ENCODE results near the gene LPP. TPM values are rescaled to one million over a fixed set of nuclear protein-coding genes. Genes with fewer than 3 reads are reported as not detected.

The LPP gene
- polyA plus RNA-seq, 3 donors: 14.1 to 23.2 (median 15.3) TPM

DNA sequence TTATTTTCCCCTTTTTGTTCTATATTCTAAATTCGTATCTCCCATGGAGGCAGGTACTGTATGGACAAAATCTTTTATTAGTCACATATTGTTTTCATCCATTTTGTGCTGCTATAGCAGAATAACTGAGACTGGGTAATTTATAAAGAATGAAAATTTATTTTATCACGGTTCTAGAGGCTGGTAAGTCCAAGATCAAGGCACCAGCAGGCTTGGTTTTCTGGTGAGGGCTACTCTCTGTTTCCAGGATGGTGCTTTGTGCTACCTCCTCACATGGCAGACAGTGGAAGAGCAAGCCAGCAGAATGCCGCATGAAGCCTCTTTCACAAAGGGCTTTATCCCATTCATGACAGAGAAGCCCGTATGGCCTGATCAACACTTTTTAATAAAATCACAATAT lies 595.9 kb downstream of the LPP start:
- Histone ChIP-seq H3K9me3 (replicated peaks in 1 of 2; ENCODE audit: control insufficient read depth in 1 of 2, insufficient read depth in 1 of 2, low read length in 2 of 2) (no peaks in the 10 kb centered on the region), H3K4me2 (replicated peaks; ENCODE audit: extremely low read depth, low read length, poor library complexity, severe bottlenecking) (no peak overlapping the region)
- H3K27ac Mint-ChIP-seq: no peak overlapping the region

GRCh38 chr3:188750617-188751016 lies 596.7 kb downstream of the LPP start:
- Histone ChIP-seq H4K20me1 (ENCODE audit: insufficient read depth, low read length) (no peaks in the 10 kb centered on the region), H3K4me3 (replicated peaks in 1 of 3; ENCODE audit: low read depth in 2 of 3, low read length in 3 of 3) (no peak overlapping the region), H3K4me1 (ENCODE audit: control insufficient read depth in 1 of 2, insufficient read depth in 2 of 2, low read length in 2 of 2) (no peaks in the 10 kb centered on the region), H3K27me3 (ENCODE audit: control insufficient read depth in 2 of 2, insufficient read depth in 2 of 2, low read length in 2 of 2) (no peaks in the 10 kb centered on the region), H3K27ac (ENCODE audit: low read depth in 1 of 2, low read length in 2 of 2) (no peak overlapping the region), H3K4me2 (replicated peaks; ENCODE audit: extremely low read depth, low read length, poor library complexity, severe bottlenecking) (no peak overlapping the region), H3K9ac (ENCODE audit: insufficient read depth, low read length, poor library complexity, severe bottlenecking) (no peak overlapping the region), H2AFZ (ENCODE audit: insufficient read depth, low read depth, low read length, poor library complexity, severe bottlenecking) (no peak overlapping the region), H3K79me2 (ENCODE audit: insufficient read depth, low read length) (no peaks in the 10 kb centered on the region), H3K9me3 (replicated peaks in 1 of 2; ENCODE audit: control insufficient read depth in 1 of 2, insufficient read depth in 1 of 2, low read length in 2 of 2) (no peaks in the 10 kb centered on the region), H3K36me3 (replicated peaks in 1 of 2; ENCODE audit: control insufficient read depth in 1 of 2, insufficient read depth in 2 of 2, low read length in 2 of 2) (no peaks in the 10 kb centered on the region)
- TF ChIP-seq, protein P1, sequence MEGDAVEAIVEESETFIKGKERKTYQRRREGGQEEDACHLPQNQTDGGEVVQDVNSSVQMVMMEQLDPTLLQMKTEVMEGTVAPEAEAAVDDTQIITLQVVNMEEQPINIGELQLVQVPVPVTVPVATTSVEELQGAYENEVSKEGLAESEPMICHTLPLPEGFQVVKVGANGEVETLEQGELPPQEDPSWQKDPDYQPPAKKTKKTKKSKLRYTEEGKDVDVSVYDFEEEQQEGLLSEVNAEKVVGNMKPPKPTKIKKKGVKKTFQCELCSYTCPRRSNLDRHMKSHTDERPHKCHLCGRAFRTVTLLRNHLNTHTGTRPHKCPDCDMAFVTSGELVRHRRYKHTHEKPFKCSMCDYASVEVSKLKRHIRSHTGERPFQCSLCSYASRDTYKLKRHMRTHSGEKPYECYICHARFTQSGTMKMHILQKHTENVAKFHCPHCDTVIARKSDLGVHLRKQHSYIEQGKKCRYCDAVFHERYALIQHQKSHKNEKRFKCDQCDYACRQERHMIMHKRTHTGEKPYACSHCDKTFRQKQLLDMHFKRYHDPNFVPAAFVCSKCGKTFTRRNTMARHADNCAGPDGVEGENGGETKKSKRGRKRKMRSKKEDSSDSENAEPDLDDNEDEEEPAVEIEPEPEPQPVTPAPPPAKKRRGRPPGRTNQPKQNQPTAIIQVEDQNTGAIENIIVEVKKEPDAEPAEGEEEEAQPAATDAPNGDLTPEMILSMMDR (IDR thresholded peaks at IDR 0.05): no peak
- H3K27me3 Mint-ChIP-seq (ENCODE audit: low read depth in 3 of 3): no peaks in the 10 kb centered on the region
- DNase-seq: no peak
- intact Hi-C loops (cut with micrococcal nuclease): no loop called here
- H3K4me1 Mint-ChIP-seq: peaks cover 11% of the 10 kb centered on the region
- WGBS (ENCODE audit: insufficient coverage): no CpG with 5 or more reads among the region's 1 CpG
- H3K9me3 Mint-ChIP-seq: no peaks in the 10 kb centered on the region
- peaks cover 0 to 2% of the 10 kb centered on the region in 2 donors for H3K36me3 Mint-ChIP-seq
- no peak overlapping the region for H3K27ac Mint-ChIP-seq
- no peak overlapping the region for H3K4me3 Mint-ChIP-seq

More for the DNA sequence above, 595.9 kb downstream of the LPP start:
- intact Hi-C loops (cut with micrococcal nuclease): no loop called here
- Histone ChIP-seq H3K27me3 (ENCODE audit: control insufficient read depth in 2 of 2, insufficient read depth in 2 of 2, low read length in 2 of 2) (no peaks in the 10 kb centered on the region), H2AFZ (ENCODE audit: insufficient read depth, low read depth, low read length, poor library complexity, severe bottlenecking) (no peak overlapping the region), H3K4me1 (ENCODE audit: control insufficient read depth in 1 of 2, insufficient read depth in 2 of 2, low read length in 2 of 2) (no peaks in the 10 kb centered on the region), H3K79me2 (ENCODE audit: insufficient read depth, low read length) (no peaks in the 10 kb centered on the region), H4K20me1 (ENCODE audit: insufficient read depth, low read length) (no peaks in the 10 kb centered on the region), H3K4me3 (replicated peaks in 1 of 3; ENCODE audit: low read depth in 2 of 3, low read length in 3 of 3) (no peak overlapping the region), H3K36me3 (replicated peaks in 1 of 2; ENCODE audit: control insufficient read depth in 1 of 2, insufficient read depth in 2 of 2, low read length in 2 of 2) (no peaks in the 10 kb centered on the region), H3K27ac (ENCODE audit: low read depth in 1 of 2, low read length in 2 of 2) (no peak overlapping the region), H3K9ac (ENCODE audit: insufficient read depth, low read length, poor library complexity, severe bottlenecking) (no peak overlapping the region)
- H3K9me3 Mint-ChIP-seq: no peaks in the 10 kb centered on the region
- no peaks in the 10 kb centered on the region for H3K27me3 Mint-ChIP-seq (ENCODE audit: low read depth in 3 of 3)
- H3K36me3 Mint-ChIP-seq: peaks cover 0 to 2% of the 10 kb centered on the region in 2 donors
- TF ChIP-seq, protein P1 (IDR thresholded peaks at IDR 0.05): no peak
- H3K4me1 Mint-ChIP-seq: peaks cover 15% of the 10 kb centered on the region
- no peak for DNase-seq
- WGBS (ENCODE audit: insufficient coverage): no CpG with 5 or more reads among the region's 4 CpGs
- H3K4me3 Mint-ChIP-seq: no peak overlapping the region

All from CD14-positive monocyte (primary cell).